Body of pancreas (tissue), 4 donors: ENCODE data around the gene INPP5J.

Experiments used
- CTCF ChIP-seq, 7 experiments: fragments of 450-650 bp in 4 of 7; fragments of 200-600 bp in 3 of 7; sonication (generic) in 3 of 7; IDR thresholded peaks; one replicate each; pipeline ENCODE4 v1.5.1; 2016 to 2019; ENCODE audit warnings: antibody characterized with exemption in 7 of 7
- POLR2A ChIP-seq, 3 donors: fragments of 450-650 bp; IDR thresholded peaks; one replicate each; pipeline ENCODE4 v1.6.1; 2016; ENCODE audit warnings: antibody characterized with exemption in 3 of 3, mild to moderate bottlenecking in 2 of 3

GRCh38 chr22:31090217-31091085, 32.3 kb upstream of the INPP5J start:
- no peak for TF ChIP-seq CTCF (IDR thresholded peaks at IDR 0.05)
- TF ChIP-seq POLR2A (IDR thresholded peaks at IDR 0.05) = no peak
